Colon (tissue), 2 donors: ENCODE measurements around the gene WFDC10B.
"Not testable (repeated sequence)": the region's sequence is repeated elsewhere in the genome, so short reads cannot be mapped to it uniquely, and the experiment has no call there.

Experiments used
- FAIRE-seq: peaks from 2 replicates; lab custom pipeline; 2012; peaks lifted over from hg19 to GRCh38; lab: Jason Lieb, UNC
- donor health status: control.
- donor health status: control.

The WFDC10B gene

GRCh38 chr20:45647441-45648050 is 57.3 kb downstream of the WFDC10B start:
- FAIRE-seq = no peak

- FAIRE-seq = no peak
These were observed 57.9 kb downstream of the WFDC10B start for GRCh38 chr20:45646875-45647274.

- not testable (repeated sequence) for FAIRE-seq
These were observed 59.0 kb downstream of the WFDC10B start for GRCh38 chr20:45645869-45646268.

- FAIRE-seq = not testable (repeated sequence)
These were observed 63.7 kb downstream of the WFDC10B start for GRCh38 chr20:45641076-45641475.

GRCh38 chr20:45639687-45640086 is 65.1 kb downstream of the WFDC10B start:
- no peak for FAIRE-seq

- FAIRE-seq = no peak
These were observed 68.3 kb downstream of the WFDC10B start for GRCh38 chr20:45636513-45636912.
